HepG2 (cell line): ENCODE measurements around the gene ART3. TPM values are rescaled to one million over a fixed set of nuclear protein-coding genes. Genes with fewer than 3 reads are reported as not detected.

Source experiments
- ATAC-seq: fragments of 200-7000 bp; cut with Tn5 transposase; 3 replicates; pipeline ENCODE4 v1.9.1; 2020; ENCODE audit warnings: mild to moderate bottlenecking, moderate library complexity
- BruUV-seq: library from RNA; stranded (reverse); fragments of 400-500 nt; replicated peaks from 2 replicates; lab custom pipeline; 2021; lab: Mats Ljungman, UMichigan
- CTCF ChIA-PET: fragments of 300-600 bp; formaldehyde crosslinking; extraction: SDS; loops from one replicate; lab custom pipeline; 2021; ENCODE audit warnings: low total read pairs, inconsistent platforms, low intra/inter-chr PET ratio; lab: Yijun Ruan, JAX
- POLR2A ChIA-PET: fragments of 350-600 bp; sonication (Branson Sonifier 250); formaldehyde crosslinking; loops from one replicate; lab custom pipeline; 2020; ENCODE audit warnings: antibody characterized with exemption, inconsistent platforms; lab: Yijun Ruan, JAX
- DNase-seq: peaks from one replicate; pipeline ENCODE4 v3.0.0-alpha.2; 2015; ENCODE audit warnings: low spot score
- FAIRE-seq: peaks from 3 replicates; lab custom pipeline; 2011; peaks lifted over from hg19 to GRCh38; lab: Jason Lieb, UNC
- H2AFZ ChIP-seq: one replicate; pipeline ENCODE4 v1.6.1; 2011; ENCODE audit warnings: low read length, inconsistent platforms
- H3K27ac ChIP-seq: fragments of 300-600 bp; 3 replicates; pipeline ENCODE4 v1.8.0; 2011; ENCODE audit warnings: mixed run types, mild to moderate bottlenecking, mixed read lengths, low read length, inconsistent platforms; ENCODE audit not compliant: insufficient read depth; ENCODE audit errors: extremely low read length
- H3K27me3 ChIP-seq, 2 experiments: fragments of 200-600 bp in 1 of 2; 2 replicates in 1 of 2; 3 replicates in 1 of 2; pipeline versions ENCODE4 v1.6.0 to v1.8.0; 2011; ENCODE audit warnings: low read length in 2 of 2, mild to moderate bottlenecking in 2 of 2, moderate library complexity in 2 of 2, inconsistent platforms in 1 of 2; ENCODE audit not compliant: insufficient read depth in 2 of 2, control insufficient read depth in 1 of 2
- H3K36me3 ChIP-seq, 2 experiments: fragments of 200-600 bp in 1 of 2; replicated peaks in 1 of 2; 2 replicates in 1 of 2; 3 replicates in 1 of 2; pipeline versions ENCODE4 v1.5.1 to v1.8.0; 2011; ENCODE audit warnings: low read length in 2 of 2, inconsistent platforms in 1 of 2; ENCODE audit not compliant: insufficient read depth in 2 of 2, control insufficient read depth in 1 of 2
- H3K4me1 ChIP-seq: 2 replicates; pipeline ENCODE4 v1.5.1; 2012; ENCODE audit warnings: low read length, inconsistent platforms; ENCODE audit not compliant: insufficient read depth
- H3K4me2 ChIP-seq: 2 replicates; pipeline ENCODE4 v1.6.0; 2011; ENCODE audit warnings: low read depth, low read length, inconsistent platforms
- H3K4me3 ChIP-seq, 3 experiments: fragments of 200-600 bp in 1 of 3; sonication (generic), shearing (Covaris generic) in 1 of 3; replicated peaks in 1 of 3; 2 replicates each; pipeline ENCODE4 v1.5.1; 2011 to 2016; ENCODE audit warnings: low read length in 3 of 3, inconsistent platforms in 2 of 3, low read depth in 2 of 3, mild to moderate bottlenecking in 2 of 3, control low read depth in 1 of 3, mixed read lengths in 1 of 3; ENCODE audit not compliant: insufficient read depth in 1 of 3
- H3K79me2 ChIP-seq: one replicate; pipeline ENCODE4 v1.6.1; 2011; ENCODE audit warnings: low read length, inconsistent platforms; ENCODE audit not compliant: insufficient read depth
- H3K9ac ChIP-seq: 2 replicates; pipeline ENCODE4 v1.6.0; 2011; ENCODE audit warnings: mild to moderate bottlenecking, low read depth, low read length, inconsistent platforms; ENCODE audit not compliant: insufficient read depth
- H3K9me3 ChIP-seq: 2 replicates; pipeline ENCODE4 v1.5.1; 2012; ENCODE audit warnings: mild to moderate bottlenecking, low read length
- H4K20me1 ChIP-seq: 2 replicates; pipeline ENCODE4 v1.6.0; 2011; ENCODE audit warnings: inconsistent platforms, mild to moderate bottlenecking, low read length, moderate library complexity; ENCODE audit not compliant: insufficient read depth
- ATF7-NPFF ChIP-seq: sonication (generic); formaldehyde crosslinking; IDR thresholded peaks from 2 replicates; pipeline ENCODE4 v1.8.1; 2023; ENCODE audit warnings: mild to moderate bottlenecking, low read depth, missing genetic modification reagents, moderate library complexity
- BCL6 ChIP-seq: IDR thresholded peaks from 2 replicates; pipeline ENCODE4 v1.6.1; 2016; ENCODE audit warnings: missing genetic modification reagents, missing compliant biosample characterization
- BORCS8-MEF2B ChIP-seq: sonication (generic); formaldehyde crosslinking; IDR thresholded peaks from 2 replicates; pipeline ENCODE4 v1.8.0; 2022; ENCODE audit warnings: mild to moderate bottlenecking, missing genetic modification reagents
- CEBPZ ChIP-seq: IDR thresholded peaks from 2 replicates; pipeline ENCODE4 v1.6.1; 2012; ENCODE audit warnings: low read length, improper control_type of control experiment
- ELK4 ChIP-seq: sonication (generic); formaldehyde crosslinking; IDR thresholded peaks from 2 replicates; pipeline ENCODE4 v1.9.0; 2021; ENCODE audit warnings: missing genetic modification reagents, borderline replicate concordance
- IKZF5 ChIP-seq: IDR thresholded peaks from 2 replicates; pipeline ENCODE4 v1.6.1; 2018; ENCODE audit warnings: missing genetic modification reagents, mild to moderate bottlenecking, missing compliant biosample characterization
- MAF1 ChIP-seq: sonication (generic); formaldehyde crosslinking; IDR thresholded peaks from 2 replicates; pipeline ENCODE4 v1.5.0; 2020; ENCODE audit warnings: missing genetic modification reagents, borderline replicate concordance
- MIXL1 ChIP-seq: IDR thresholded peaks from 2 replicates; pipeline ENCODE4 v1.6.1; 2016
- MXD4 ChIP-seq: IDR thresholded peaks from 2 replicates; pipeline ENCODE4 v1.6.1; 2016; ENCODE audit warnings: mild to moderate bottlenecking, missing biosample characterization, missing genetic modification reagents
- NFKB2 ChIP-seq: sonication (generic); formaldehyde crosslinking; IDR thresholded peaks from 2 replicates; pipeline ENCODE4 v1.4.0; 2020; ENCODE audit warnings: missing genetic modification reagents, borderline replicate concordance
- PITX1 ChIP-seq: sonication (generic); formaldehyde crosslinking; IDR thresholded peaks from 2 replicates; pipeline ENCODE4 v1.5.1; 2020; ENCODE audit warnings: mild to moderate bottlenecking, missing genetic modification reagents
- PREB ChIP-seq: sonication (generic); formaldehyde crosslinking; IDR thresholded peaks from 2 replicates; pipeline ENCODE4 v1.4.0; 2020; ENCODE audit warnings: missing genetic modification reagents
- THAP7 ChIP-seq: sonication (generic); formaldehyde crosslinking; IDR thresholded peaks from 2 replicates; pipeline ENCODE4 v1.8.1; 2023; ENCODE audit warnings: mild to moderate bottlenecking, missing genetic modification reagents
- ZNF180 ChIP-seq: sonication (generic); formaldehyde crosslinking; IDR thresholded peaks from 2 replicates; pipeline ENCODE4 v1.4.0; 2020; ENCODE audit warnings: low read depth, missing genetic modification reagents, borderline replicate concordance
- ZNF331 ChIP-seq: sonication (generic); formaldehyde crosslinking; IDR thresholded peaks from 2 replicates; pipeline ENCODE4 v1.4.0; 2020; ENCODE audit warnings: missing genetic modification reagents
- ZNF501 ChIP-seq: sonication (generic); formaldehyde crosslinking; IDR thresholded peaks from 2 replicates; pipeline ENCODE4 v1.5.1; 2020; ENCODE audit warnings: mild to moderate bottlenecking, moderate library complexity, missing genetic modification reagents
- ZNF550 ChIP-seq: sonication (generic); formaldehyde crosslinking; IDR thresholded peaks from 2 replicates; pipeline ENCODE4 v1.4.0; 2020; ENCODE audit warnings: mild to moderate bottlenecking, missing genetic modification reagents, borderline replicate concordance
- ZNF660 ChIP-seq: sonication (generic); formaldehyde crosslinking; IDR thresholded peaks from 2 replicates; pipeline ENCODE4 v1.5.1; 2020; ENCODE audit warnings: mild to moderate bottlenecking, low read depth, missing genetic modification reagents, borderline replicate concordance
- ZNF720 ChIP-seq: sonication (generic); formaldehyde crosslinking; IDR thresholded peaks from 2 replicates; pipeline ENCODE4 v1.4.0; 2020; ENCODE audit warnings: missing genetic modification reagents
- WGBS: methylation state at CpG from one replicate; pipeline ENCODE4 v1.1.6; 2017; ENCODE audit warnings: low lambda C conversion rate; 5-methylcytosine and 5-hydroxymethylcytosine counted together
- in situ Hi-C: cut with HindIII; loops from 2 replicates; pipeline ENCODE4 v1.10.0; 2017; ENCODE audit warnings: low pct_unique_long_range_greater_than_20kb; ENCODE audit not compliant: extremely low pct_ligation_motif_present
- intact Hi-C: fragments of 100-400 bp; cut with micrococcal nuclease; formaldehyde crosslinking; loops from one replicate; pipeline ENCODE4 v1.10.0; 2022; ENCODE audit not compliant: unreplicated experiment
- polyA plus RNA-seq, 8 experiments: library from polyadenylated mRNA; depleted of rRNA in 3 of 8; stranded (reverse) in 7 of 8; unstranded in 1 of 8; fragments of >200 nt; fragmentation: Illumina TruSeq in 4 of 8; extraction: Trizol in 4 of 8; gene quantifications; 2 replicates each; pipeline versions ENCODE4 v1.2.1 to v1.2.3, GENCODE V29; 2011 to 2016; ENCODE audit warnings: low read depth in 4 of 8, missing spikeins in 1 of 8, mixed read lengths in 1 of 8; ENCODE audit not compliant: insufficient read depth in 1 of 8
- total RNA-seq, 5 experiments: library from RNA; depleted of rRNA; stranded (reverse); fragments of >200 nt; fragmentation: Illumina TruSeq; extraction: Trizol; gene quantifications; 2 replicates each; pipeline ENCODE4 v1.2.3, GENCODE V29; 2016; ENCODE audit warnings: low read depth in 1 of 5

The ART3 gene
- total and polyA plus RNA-seq, 2 of the 13 experiments (the other 11 are each of a cell fraction or from before 2014, with no cell fraction given): not detected

GRCh38 chr4:76061421-76061820 lies 13.1 kb upstream of the ART3 start:
- no TSS peak for BruUV-seq
- ChIA-PET POLR2A (no interaction called here), CTCF (no interaction called here)
- H2AFZ ChIP-seq: no peak overlapping the region
- in situ Hi-C loops (loop anchor here (10.0 kb wide), 1 partner anchor 167 kb away; no protein-coding TSS in a partner anchor), intact Hi-C loops (no loop called here)
- H3K9ac ChIP-seq: no peak overlapping the region
- H3K36me3 ChIP-seq: no peaks in the 10 kb centered on the region
- no peak for TF ChIP-seq ZNF550 (CRISPR knock-in tag)
- no peak for TF ChIP-seq MAF1 (CRISPR knock-in tag)
- TF ChIP-seq MXD4 (CRISPR knock-in tag): no peak
- TF ChIP-seq ATF7-NPFF (CRISPR knock-in tag): no peak
- TF ChIP-seq BCL6: no peak
- TF ChIP-seq THAP7: no peak
- TF ChIP-seq ZNF501 (CRISPR knock-in tag): no peak
- no peak for TF ChIP-seq ZNF180
- TF ChIP-seq ZNF720: no peak
- TF ChIP-seq ZNF660 (CRISPR knock-in tag): no peak
- TF ChIP-seq CEBPZ: no peak
- no peak for TF ChIP-seq MIXL1 (CRISPR knock-in tag)
- TF ChIP-seq ZNF331 (CRISPR knock-in tag): no peak
- no peak for TF ChIP-seq BORCS8-MEF2B (CRISPR knock-in tag)
- TF ChIP-seq NFKB2: no peak
- no peak for TF ChIP-seq PREB (CRISPR knock-in tag)
- TF ChIP-seq ELK4 (CRISPR knock-in tag): no peak
- no peak for TF ChIP-seq PITX1 (CRISPR knock-in tag)
- no peak for TF ChIP-seq IKZF5
- peaks cover 19% of the 10 kb centered on the region for H3K4me1 ChIP-seq
- FAIRE-seq (no peak), ATAC-seq (no peak), DNase-seq (no peak)
- H3K4me2 ChIP-seq: no peak overlapping the region
- no peaks in the 10 kb centered on the region for H3K79me2 ChIP-seq
- H3K4me3 ChIP-seq: no peak overlapping the region
- no peaks in the 10 kb centered on the region for H4K20me1 ChIP-seq
- no peaks in the 10 kb centered on the region for H3K9me3 ChIP-seq
- no peak overlapping the region for H3K27ac ChIP-seq
- no peaks in the 10 kb centered on the region for H3K27me3 ChIP-seq
- WGBS: 3% methylated on average over 1 of the region's 1 CpG
